Measurements from ENCODE around the gene SPATS2L. TPM values are rescaled to one million over a fixed set of nuclear protein-coding genes. Genes with fewer than 3 reads are reported as not detected.

Gene SPATS2L
- total and polyA plus RNA-seq, 2 of the 13 experiments (the other 11 are each of a cell fraction or from before 2014, with no cell fraction given) = 154 to 212 TPM

DNA sequence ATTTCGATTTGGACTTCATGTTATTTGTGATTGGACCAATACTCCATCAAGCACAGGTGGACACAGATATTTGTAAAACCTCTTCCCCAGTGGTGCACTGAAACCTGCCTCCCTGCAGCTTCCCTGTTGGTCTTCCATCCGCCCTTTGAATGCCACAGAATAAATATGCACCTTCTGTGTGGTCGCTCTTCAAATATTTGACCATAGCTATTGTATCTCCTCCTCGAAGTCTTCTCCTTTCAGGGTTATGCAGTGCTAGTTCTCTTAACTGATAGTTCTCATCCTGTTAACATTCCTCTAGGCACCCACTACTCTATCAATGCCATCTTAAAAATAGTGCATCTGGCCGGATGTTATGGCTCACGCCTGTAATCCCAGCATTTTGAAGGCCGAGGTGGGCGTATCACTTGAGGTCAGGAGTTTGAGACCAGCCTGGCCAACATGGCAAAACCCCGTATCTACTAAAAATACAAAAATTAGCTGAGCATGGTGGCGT, 12.5 kb downstream of the SPATS2L start (continued):
- peak; percentile 94 for TF ChIP-seq SOX13 (IDR thresholded peaks at IDR 0.05)
- TF ChIP-seq SOX13 (CRISPR knock-in tag; conservative IDR thresholded peaks at IDR 0.05 in 1 of 2, IDR thresholded peaks at IDR 0.05 in 1 of 2) = peak in 1 of 2 experiments; percentile 98; a peak in 2 of 4 replicates
- peak; percentile 53; the same call in 1 of the 2 replicates for TF ChIP-seq HIVEP1 (CRISPR knock-in tag; IDR thresholded peaks at IDR 0.05)
- TF ChIP-seq, protein P1, sequence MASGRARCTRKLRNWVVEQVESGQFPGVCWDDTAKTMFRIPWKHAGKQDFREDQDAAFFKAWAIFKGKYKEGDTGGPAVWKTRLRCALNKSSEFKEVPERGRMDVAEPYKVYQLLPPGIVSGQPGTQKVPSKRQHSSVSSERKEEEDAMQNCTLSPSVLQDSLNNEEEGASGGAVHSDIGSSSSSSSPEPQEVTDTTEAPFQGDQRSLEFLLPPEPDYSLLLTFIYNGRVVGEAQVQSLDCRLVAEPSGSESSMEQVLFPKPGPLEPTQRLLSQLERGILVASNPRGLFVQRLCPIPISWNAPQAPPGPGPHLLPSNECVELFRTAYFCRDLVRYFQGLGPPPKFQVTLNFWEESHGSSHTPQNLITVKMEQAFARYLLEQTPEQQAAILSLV (CRISPR knock-in tag; IDR thresholded peaks at IDR 0.05; ENCODE audit: borderline replicate concordance) = 0 out of 2 replicates have a peak, but pooled peaks have one; percentile 68
- no peak for TF ChIP-seq CREB1 (IDR thresholded peaks at IDR 0.05)
- peak; percentile 73 for TF ChIP-seq CREB1 (CRISPR knock-in tag; IDR thresholded peaks at IDR 0.05)
- no peak for TF ChIP-seq MATR3 (CRISPR knock-in tag; IDR thresholded peaks at IDR 0.05)
- TF ChIP-seq HNRNPL (IDR thresholded peaks at IDR 0.05; ENCODE audit: low read depth, low read length) = no peak
- peak; percentile 55; the same call in 1 of the 2 replicates for TF ChIP-seq CCDC6 (CRISPR knock-in tag; IDR thresholded peaks at IDR 0.05)
- peak; percentile 98 for TF ChIP-seq ZNF510 (CRISPR knock-in tag; IDR thresholded peaks at IDR 0.05; ENCODE audit: low read depth)
- TF ChIP-seq MED8 (CRISPR knock-in tag; IDR thresholded peaks at IDR 0.05; ENCODE audit: insufficient replicate concordance) = peak; percentile 92
- no peak for TF ChIP-seq ZNF180 (CRISPR knock-in tag; IDR thresholded peaks at IDR 0.05; ENCODE audit: borderline replicate concordance, low read depth)
- no peak for TF ChIP-seq ZNF10 (CRISPR knock-in tag; IDR thresholded peaks at IDR 0.05; ENCODE audit: borderline replicate concordance, low read depth)
- peak; percentile 84 for TF ChIP-seq HOXA5 (CRISPR knock-in tag; IDR thresholded peaks at IDR 0.05)
- TF ChIP-seq CENPT (CRISPR knock-in tag; IDR thresholded peaks at IDR 0.05; ENCODE audit: low read depth) = no peak
- TF ChIP-seq ZNF317 (CRISPR knock-in tag; IDR thresholded peaks at IDR 0.05) = peak; percentile 95
- TF ChIP-seq ZNF564 (CRISPR knock-in tag; IDR thresholded peaks at IDR 0.05) = 0 out of 2 replicates have a peak, but pooled peaks have one; percentile 38
- no peak for TF ChIP-seq MZF1 (CRISPR knock-in tag; IDR thresholded peaks at IDR 0.05; ENCODE audit: borderline replicate concordance)
- no peak for TF ChIP-seq USF2 (IDR thresholded peaks at IDR 0.05; ENCODE audit: low read depth, low read length)
- TF ChIP-seq USF2 (CRISPR knock-in tag; IDR thresholded peaks at IDR 0.05; ENCODE audit: borderline replicate concordance) = no peak
- no peak for TF ChIP-seq NFIB (CRISPR knock-in tag; IDR thresholded peaks at IDR 0.05; ENCODE audit: borderline replicate concordance)
- TF ChIP-seq NFYB (CRISPR knock-in tag; IDR thresholded peaks at IDR 0.05) = 0 out of 2 replicates have a peak, but pooled peaks have one; percentile 23
- peak; percentile 93 for TF ChIP-seq IRF2 (CRISPR knock-in tag; IDR thresholded peaks at IDR 0.05)
- no peak for TF ChIP-seq ZNF136 (CRISPR knock-in tag; IDR thresholded peaks at IDR 0.05; ENCODE audit: low read depth)
- TF ChIP-seq HNRNPK (IDR thresholded peaks at IDR 0.05; ENCODE audit: low read depth, low read length, poor library complexity, severe bottlenecking) = no peak
- peak; percentile 95 for TF ChIP-seq BCL6 (CRISPR knock-in tag; IDR thresholded peaks at IDR 0.05)
- TF ChIP-seq ZBTB1 (CRISPR knock-in tag; IDR thresholded peaks at IDR 0.05; ENCODE audit: borderline replicate concordance) = no peak
